Fibroblast of gingiva (primary cell): ENCODE data around the gene SLC41A3.

Experiments used
- DNase-seq: peaks from one replicate; pipeline ENCODE4 v3.0.0-alpha.2; 2011; ENCODE audit warnings: low read depth

SLC41A3 gene

GRCh38 chr3:126083913-126084767, at the start of gene SLC41A3:
TSS of gene SLC41A3 (minus strand) at chr3:126084124. CDS start at chr3:126068219, 15,905 bp downstream.
- DNase-seq = peak; percentile 86

DNA sequence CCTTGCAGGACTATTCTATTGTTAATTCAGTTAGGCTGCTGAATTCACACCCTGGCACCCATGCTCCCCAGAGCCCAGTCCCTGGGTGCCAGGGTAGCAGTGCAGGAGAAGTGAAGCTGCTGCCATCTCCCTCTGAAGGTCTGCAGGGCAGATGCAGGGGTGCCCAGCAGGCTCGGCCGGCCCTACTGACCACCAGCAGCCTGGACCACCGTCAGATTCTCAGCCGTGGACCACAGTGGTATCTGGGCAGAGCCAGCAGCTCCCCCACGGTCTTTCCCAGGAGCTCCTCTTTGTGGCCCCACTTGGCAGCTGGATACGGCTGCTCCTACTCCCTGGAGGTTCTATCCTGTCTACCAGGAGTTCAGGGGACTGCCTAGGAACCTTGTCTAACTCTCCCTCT, 49.7 kb upstream of the SLC41A3 start:
- DNase-seq = no peak

- no peak for DNase-seq
Observed at GRCh38 chr3:126132751-126133511, 49.0 kb upstream of the SLC41A3 start.

DNA sequence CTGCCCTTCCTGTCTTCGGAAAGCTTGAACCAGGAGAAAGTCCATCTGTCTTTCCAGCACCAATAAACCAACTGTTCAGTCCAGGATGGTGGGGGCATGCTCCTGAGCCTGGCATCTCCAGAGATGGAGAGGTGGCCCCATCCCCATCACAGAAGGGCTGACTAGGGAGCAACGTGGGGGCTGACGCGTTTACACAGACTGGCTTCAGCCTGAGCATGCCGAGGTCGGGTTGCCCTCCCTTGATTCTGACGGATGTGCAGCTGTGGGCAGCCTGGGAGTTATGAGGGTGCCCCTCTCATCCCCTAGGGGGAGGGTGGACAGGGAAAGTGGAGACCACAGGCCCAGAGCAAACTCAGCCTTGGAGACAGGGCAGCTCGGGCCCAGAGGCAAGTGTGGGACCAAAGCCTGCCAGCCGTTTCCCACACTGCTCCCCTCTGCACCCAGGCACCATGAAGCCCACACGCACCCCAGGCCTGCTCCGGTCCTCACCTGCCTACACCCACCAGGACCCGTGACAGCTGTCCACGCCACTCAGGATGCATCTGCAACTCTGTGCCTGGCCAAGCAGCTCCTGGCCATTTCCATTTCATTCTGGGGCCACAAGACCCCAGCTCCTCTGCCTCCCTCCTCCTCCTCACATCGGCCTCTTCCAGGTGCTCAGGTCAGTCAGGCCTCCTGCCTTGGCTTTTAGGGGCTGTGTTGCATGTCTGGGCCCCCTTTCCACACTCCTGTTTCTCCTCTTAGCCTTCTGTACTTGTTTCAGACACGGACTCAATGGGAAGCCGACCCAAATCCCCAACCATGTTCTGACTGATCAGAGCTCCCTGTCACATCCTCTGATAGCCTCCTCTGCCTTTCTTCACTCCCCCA, 48.2 kb upstream of the SLC41A3 start:
- DNase-seq = no peak

DNA sequence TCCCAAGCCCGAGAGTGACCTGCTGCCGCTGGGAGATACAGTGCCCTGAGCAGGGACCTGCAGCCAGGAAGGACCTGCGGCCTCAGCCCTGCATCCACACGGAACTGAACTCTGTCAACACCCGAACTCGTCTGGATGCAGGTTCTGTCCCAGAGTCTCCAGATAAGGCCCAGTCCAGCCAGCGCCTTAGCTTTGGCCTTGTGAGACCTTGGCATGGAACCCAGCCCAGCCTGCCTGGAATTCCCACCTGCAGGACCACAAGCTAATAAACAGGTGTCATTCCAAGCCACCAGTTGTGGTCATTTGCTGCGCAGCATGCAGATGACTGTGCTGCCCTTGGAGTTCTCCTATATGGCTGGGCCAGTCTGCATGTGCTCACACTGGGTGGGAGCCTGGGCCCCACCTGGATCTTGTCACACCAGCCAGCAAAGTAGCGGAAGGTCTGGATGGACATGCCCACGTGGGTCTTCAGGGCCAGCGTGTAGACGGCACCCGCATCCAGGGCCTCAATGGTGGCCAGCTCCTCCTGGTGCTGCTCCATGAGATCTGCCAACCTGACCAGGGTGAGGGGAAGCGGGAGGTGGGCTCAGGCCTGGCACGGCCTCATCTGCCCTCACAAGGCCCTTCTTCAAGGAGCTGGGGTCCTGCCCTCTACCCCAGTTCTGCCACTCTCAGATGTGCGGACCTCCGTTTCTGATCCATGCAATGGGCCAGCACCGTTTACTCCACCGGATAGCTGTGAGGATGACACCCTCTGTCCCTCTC, 47.2 kb upstream of the SLC41A3 start:
- DNase-seq = no peak

DNA sequence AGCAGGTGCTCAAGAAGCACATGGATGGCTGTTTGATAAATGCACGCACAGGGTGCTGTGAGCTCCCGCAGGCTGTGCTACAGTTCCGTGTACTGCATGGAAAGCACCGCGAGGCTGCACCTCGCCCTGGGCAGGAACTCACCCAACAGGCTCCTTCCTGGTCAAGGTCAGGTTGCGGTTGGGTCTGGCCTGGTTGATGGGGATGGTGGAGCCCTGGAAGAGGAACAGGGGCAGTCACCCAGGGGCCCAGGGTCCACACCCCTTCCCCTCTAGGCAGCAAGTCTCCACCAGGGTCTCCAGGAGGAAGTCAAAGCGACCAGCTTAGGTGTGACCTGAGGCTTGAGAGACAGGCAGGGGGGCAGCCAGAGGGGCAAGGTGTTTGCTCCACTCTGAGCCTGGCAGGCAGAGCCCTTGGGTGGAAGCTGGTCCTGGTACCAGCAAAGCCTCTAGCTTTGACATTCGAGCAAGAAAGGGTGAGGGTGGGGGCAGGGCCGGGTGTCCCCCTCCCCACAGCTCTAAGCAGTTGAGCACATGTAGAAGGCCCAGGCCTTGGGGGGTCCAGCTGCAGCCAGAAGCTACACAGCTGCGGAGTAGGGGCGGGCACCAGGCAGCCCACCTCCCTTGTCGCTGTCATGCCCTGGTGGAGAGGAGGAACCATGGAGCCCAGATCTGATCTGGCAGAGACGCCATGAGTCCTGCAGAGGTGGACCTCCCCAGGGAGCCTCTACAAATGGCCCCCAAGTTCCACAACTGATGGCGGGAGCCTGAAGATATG, 46.3 kb upstream of the SLC41A3 start:
- DNase-seq = no peak

GRCh38 chr3:126129398-126129891, 45.5 kb upstream of the SLC41A3 start:
- DNase-seq = no peak

DNA sequence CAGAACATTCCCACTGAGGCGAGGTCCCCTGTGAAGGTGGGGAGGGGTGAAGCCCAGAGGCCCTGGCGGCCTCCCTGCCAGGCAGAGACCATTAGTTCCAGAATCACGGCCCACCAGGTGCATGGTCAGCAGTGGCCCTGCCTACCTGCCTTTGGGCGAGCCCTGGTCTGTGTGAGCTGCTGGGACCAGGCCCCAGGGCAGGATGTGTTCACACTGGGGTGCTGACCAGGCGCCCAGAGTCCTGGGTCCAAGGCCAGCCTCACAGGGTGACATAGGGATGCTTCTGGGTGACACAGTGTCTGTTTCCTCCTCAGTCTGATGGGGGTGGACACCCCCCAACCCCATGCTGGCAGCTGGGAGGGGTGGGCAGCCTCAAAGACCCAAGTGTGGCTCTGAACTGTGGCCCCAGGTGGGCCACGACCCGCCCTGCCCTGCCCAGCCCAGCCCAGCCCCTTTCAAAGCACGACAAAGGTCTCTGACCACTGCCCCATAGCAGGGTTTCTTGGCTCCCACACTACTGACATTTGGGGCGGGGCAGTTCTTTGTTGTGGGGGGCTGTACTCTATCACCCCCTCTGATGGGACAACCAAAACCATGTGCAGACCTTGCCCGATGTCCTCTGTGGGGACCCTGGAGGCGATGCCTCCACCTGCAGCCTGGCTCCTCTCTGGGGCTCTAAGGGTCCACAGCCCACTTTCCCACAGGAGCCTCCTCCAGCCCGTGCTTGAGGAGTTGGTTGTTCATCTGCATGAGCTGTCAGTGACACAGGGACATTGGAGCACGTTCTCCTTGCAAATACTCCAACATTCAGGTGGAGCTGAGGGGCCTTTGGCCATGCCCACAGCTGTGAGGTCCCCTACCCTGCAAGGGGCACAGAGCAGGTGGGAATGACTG, 44.8 kb upstream of the SLC41A3 start:
- no peak for DNase-seq

GRCh38 chr3:126127904-126128303, 44.0 kb upstream of the SLC41A3 start:
- no peak for DNase-seq

- DNase-seq = no peak
Observed at GRCh38 chr3:126127452-126127851, 43.5 kb upstream of the SLC41A3 start.

- DNase-seq = no peak
Observed at GRCh38 chr3:126126811-126127431, 43.0 kb upstream of the SLC41A3 start.

- DNase-seq = no peak
Observed at GRCh38 chr3:126126286-126126685, 42.4 kb upstream of the SLC41A3 start.

DNA sequence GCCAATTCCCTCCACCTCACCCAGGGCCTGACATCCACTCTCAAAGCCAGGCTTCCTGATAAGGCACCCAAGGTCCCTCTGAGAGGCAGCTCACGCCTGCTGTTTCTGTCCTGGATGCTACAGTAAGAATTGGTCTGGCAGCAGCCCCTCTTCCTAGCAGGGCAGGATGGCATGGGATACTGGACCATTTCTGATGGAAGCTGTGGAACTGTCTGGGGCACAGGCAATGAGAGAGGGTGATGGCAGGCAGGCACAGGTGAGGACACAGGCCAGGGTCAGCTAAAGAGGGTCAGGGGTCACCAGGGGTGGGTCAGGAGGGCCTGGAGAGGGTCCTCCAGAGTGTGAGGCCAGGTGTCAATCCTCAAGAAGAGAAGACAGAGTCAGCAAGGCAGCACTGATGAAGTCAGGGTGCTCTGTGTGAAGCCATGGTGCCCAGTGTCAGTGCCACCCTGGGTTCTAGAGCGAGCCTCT, 41.9 kb upstream of the SLC41A3 start:
- DNase-seq = no peak

DNA sequence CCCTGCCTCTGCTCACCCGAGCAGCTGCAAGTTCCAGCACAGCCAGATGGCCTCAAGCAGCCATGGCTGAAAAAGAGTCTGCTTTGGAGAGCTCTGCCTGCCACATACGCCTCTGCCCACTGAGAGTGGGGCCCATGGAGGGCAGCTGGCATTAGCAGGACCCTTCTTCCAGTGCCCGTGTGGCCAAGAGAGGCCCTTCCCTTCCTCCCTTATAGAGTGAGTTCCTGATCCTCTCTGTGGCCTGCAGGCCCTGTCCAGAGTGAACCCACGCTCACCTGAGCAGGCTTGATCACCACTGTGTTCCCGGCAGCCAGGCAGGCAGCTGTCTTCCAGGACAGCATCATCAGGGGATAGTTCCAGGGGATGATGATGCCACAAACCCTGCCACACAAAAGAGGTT, 41.4 kb upstream of the SLC41A3 start:
- no peak for DNase-seq

- DNase-seq = no peak
Observed at GRCh38 chr3:126124896-126125295, 41.0 kb upstream of the SLC41A3 start.

DNA sequence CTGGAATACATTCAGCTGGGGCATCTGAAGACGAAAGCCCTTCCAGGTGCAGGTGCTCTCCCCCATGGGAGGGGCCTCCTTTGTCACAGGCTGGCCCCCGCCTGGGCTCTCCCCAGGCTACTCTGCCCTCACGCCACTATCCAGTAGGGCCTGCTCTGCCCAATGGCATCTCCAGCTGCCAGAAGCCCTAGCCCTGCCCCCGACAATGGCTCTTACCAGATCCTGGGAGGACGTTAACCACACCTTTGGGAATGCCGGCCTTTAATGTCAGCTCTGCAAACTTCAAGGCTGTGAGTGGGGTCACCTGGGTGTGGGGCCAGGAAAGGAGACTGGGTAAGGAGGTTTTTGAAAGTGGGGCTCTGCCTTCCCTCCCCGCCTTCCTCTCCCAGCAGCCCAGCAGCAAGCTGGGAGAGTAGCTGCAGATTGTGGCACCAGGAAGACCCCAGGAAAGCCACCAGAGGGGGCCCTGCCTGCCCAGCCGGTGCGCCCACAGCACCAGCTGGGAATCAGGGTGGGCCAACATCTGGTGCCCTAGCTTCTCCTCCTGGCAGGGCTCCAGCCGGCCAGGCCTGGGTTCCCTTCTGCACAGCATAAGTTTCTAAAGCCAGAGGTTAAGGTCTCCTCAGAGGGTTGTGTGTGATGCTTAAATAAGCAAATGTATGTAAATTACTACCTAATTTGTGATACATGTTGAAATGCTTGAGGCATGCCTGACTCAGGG, 40.4 kb upstream of the SLC41A3 start:
- DNase-seq = no peak

GRCh38 chr3:126121632-126122031, 37.7 kb upstream of the SLC41A3 start:
- no peak for DNase-seq

DNA sequence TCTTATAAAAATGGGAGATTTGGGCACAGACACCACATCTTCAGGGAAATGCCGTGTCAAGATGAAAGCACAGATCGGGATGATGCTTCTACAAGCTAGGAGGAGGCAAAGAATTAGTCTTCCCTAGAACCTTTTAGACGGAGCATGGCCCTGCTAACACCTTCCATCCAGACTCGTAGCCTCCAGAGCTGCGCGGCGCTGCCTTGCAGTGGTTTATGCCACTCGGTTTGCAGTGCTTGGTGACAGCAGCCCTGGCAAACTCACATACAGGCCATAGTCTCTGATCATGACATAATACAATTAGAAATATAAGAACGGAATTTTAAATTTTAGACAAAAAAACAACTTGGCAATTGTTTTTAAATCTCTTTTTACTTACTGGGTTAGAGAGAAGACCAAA, 37.1 kb upstream of the SLC41A3 start:
- DNase-seq = no peak
